GM19099 (cell line): ENCODE measurements around the gene DRAXIN.

Source experiments
- POLR2A ChIP-seq: IDR thresholded peaks from 3 replicates; pipeline ENCODE4 v1.6.1; 2011; ENCODE audit warnings: low read depth; ENCODE audit not compliant: insufficient read length; ENCODE audit errors: extremely low read depth

DRAXIN gene

GRCh38 chr1:11673089-11673769 lies 18.3 kb upstream of the DRAXIN start:
- no peak for TF ChIP-seq POLR2A

GRCh38 chr1:11674488-11674887 lies 17.0 kb upstream of the DRAXIN start:
- no peak for TF ChIP-seq POLR2A

DNA sequence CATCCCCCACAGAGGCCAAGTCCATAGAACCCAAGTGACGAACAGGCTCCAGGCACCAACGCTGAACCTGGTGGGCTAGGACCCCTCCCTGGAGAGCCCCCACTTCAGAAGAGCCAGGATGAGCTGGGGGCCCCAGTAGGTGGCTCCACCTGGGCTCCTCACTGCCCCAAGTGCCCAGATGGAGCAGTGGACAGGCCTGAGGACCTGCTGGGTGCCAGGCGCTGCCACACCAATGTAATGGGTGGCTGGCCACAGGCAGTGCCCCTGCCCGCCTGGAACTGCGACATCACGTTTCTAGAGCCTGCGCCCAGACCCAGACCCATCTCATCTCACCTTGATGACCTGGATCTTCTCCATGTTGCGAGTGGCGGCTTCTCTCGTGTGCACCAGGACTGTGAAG lies 16.2 kb upstream of the DRAXIN start:
- TF ChIP-seq POLR2A: no peak

GRCh38 chr1:11676386-11677103 lies 15.0 kb upstream of the DRAXIN start:
- TF ChIP-seq POLR2A: no peak

GRCh38 chr1:11678442-11678841 lies 13.1 kb upstream of the DRAXIN start:
- no peak for TF ChIP-seq POLR2A

DNA sequence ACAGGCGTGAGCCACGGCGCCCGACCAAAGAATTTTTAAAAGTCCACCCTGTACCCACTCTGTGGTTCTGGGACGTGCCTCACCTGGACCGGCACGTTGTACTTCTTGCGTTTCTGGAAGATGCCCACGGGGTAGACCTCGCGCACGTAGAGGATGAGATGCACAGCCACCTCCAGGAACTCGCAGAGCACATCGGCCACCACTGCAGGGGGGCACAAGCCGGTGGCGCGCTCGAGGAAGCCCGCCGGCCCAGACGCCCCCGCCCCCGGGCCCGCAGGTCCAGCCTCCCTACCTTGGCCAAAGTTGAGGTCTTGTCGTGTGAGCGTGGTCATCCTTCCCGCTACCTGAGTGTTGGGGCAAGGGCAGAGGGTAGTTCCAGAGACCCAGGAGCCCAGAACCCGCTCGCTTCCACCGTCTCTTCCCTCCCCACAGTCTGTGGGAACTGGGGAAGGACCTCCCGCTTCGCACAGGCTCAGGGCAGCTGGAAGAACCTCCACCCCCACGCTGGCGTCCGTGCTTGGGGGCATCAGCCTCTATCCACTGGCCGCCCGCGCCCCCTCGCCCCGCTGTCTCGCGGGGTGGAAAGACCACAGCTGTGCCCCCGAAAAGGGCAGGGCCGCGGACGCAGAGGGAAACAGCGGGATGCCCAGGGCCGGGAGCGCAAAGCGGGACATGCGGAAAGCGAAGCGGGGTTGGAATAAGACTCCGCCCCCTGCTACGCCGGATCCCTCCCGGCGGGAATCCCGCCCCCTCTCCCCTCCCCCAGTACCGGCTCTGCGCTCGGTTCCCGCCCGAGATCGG lies 11.0 kb upstream of the DRAXIN start:
- no peak for TF ChIP-seq POLR2A

DNA sequence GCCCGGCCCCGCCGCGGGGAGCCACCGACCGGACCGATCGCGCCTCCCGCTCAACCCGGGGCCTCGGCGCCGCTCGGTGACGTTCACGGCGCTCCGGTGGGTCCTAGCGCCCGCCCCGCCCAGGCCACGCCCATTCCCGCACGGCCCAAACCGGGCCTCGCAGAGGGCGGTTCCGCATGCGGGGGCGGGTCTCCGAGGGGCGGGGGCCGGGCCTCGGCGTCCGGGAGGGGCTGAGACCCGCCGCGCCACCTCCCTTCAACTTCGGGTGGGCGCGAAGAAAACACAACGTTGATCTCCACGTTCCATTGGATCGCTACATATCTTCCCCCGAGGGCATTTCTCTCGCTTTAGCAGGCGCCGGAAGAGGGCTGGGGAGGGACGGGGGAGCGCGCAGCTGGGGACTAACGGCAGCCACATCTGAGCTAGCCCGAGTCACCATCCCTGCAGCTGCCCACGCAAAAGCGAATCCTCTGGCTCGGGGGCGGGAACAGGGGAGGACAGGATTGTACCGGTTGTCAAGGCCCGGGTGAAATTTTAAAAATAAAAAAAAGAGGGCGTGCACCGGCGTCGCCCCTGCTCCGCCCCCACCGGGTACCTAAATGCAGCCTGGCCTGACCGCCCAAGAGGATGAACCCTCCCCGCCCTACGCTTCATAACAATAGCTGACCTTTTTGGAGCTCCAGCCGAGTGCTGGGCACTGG lies 10.3 kb upstream of the DRAXIN start, which contains the start of gene MAD2L2:
TSS of gene MAD2L2 (minus strand) at position 78 of the 701 bp plus-strand sequence. CDS start 547 bp downstream, outside the sequence.
- peak; percentile 70 for TF ChIP-seq POLR2A

GRCh38 chr1:11682287-11682771 lies 9.2 kb upstream of the DRAXIN start:
- TF ChIP-seq POLR2A: no peak

DNA sequence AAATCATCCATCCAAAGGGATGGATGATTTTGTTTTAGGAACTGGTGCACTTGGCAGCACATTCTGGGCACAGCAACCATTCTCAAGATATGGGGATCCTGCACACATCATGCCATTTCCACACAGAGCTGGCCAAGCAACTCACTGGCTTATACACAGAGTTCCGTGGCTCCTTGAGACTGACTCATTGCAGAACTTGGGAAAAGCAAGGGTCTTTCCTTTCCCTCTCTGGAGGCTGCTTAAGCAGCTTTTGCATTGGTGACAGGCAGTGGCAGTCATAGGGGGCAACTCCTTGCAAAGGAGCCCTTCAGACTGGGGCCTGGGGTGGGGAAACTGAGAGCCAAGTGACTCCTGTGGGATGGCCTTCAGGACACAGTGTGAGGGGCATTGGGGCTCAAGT lies 8.7 kb upstream of the DRAXIN start:
- no peak for TF ChIP-seq POLR2A

- TF ChIP-seq POLR2A: no peak
These were observed 7.4 kb upstream of the DRAXIN start for GRCh38 chr1:11684070-11684469.

GRCh38 chr1:11685210-11685752 lies 6.2 kb upstream of the DRAXIN start:
- TF ChIP-seq POLR2A: no peak

DNA sequence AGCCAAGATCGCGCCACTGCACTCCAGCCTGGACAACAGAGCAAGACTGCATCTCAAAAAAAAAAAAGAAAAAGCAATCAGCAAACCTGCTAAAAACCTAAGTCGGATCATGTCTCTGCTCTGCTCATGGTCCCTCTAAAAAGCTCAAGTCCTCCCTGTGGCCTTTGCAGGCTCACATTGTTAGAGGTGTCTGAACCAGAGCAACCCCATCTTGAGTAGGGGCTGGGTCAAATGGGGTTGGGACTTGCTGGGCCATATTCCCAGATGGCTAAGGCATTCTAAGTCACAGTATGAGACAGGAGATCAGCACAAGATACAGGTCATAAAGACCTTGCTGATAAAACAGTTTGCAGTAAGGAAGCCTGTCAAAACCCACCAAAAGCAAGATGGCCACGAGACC lies 3.0 kb upstream of the DRAXIN start:
- TF ChIP-seq POLR2A: no peak

DNA sequence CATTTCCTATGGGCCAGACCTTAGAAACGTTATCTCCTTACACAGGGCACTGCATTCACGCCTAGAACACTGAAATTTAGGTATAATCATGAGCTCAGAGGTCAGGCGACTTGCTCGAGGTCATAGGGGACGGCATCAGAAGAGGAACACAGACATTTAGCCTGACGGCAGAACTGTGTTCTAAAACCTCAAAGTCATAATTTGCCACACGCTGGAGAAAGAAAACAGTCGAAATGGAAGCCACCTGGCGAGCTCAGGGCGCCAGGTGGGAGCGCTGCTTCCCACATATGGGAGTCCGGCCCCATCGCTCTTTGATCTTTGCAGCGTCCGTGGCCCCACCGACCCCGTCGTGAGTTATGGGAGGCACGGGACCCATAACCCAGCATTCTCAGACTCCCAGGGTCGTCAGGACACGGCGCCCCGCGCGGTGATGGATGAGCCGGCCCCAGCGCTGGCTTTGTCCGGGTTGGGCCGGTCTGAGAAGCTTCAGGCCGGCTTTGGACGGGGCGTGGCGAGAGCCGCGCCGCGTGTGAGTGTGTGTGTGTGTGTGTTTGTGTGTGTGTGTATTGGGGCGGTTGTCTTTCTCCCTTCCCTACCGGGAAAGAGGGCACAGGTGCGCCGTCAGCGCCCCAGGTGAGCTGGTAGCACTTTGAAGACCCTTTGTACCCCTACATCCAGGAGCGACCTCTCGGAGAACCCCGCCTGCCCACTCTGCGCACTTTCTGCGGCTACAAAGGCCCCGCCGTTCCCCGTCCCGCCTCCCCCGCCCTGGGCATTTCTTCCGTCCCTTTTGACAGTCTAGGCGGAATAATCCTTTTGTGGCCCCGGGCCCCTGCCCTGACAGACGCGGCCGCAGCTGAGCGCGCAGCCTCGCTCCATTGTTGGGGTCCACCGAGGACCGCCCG lies 861 bp upstream of the DRAXIN start:
- TF ChIP-seq POLR2A: no peak

DNA sequence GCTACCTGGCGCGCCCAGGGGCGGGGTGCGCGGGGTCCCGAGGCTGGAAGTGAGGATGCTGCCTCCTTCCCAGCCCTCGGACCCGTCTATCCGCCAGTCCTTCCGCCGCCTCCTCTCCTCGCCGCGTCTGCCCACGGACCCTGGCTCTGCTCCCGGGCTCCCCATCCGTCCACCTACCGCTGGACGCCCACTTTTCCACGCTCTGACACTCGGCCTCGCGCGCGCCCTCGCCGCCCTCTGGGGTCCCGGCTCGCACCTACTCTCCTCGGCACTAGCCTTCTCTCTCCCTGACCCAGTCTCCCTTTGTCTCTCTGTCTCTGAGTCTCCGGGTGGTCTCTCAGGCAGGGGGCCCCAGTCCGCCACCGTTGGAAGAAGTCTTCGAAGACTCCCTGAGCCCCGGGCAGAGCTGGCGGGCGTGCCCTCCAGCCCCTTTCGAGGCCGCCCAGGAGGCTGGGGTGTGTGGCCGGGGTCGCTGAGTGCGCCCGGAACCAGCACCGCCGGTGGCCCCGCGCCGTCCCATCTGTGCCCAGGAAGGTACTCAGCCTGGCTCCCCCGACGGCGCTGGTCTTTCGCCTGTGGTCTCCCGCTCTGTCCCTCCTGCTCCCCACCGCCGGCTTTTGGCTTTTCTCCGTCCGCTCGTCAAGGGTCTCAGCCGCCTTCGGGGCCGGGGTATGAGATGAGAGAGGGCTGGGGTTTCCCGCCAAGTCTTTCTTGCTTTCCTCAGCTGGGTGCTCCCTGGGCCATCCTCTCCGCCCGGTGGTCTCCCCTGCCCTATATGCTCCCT lies 610 bp downstream of the DRAXIN start:
- TF ChIP-seq POLR2A: no peak
